Pancreas (tissue), 10 donors: ENCODE results near the gene APOBR. TPM values are rescaled to one million over a fixed set of nuclear protein-coding genes. Genes with fewer than 3 reads are reported as not detected.
A peak's percentile ranks its signal among the peaks of the same experiment; 100 is the strongest.
"Not testable (repeated sequence)": the region's sequence is repeated elsewhere in the genome, so short reads cannot be mapped to it uniquely, and the experiment has no call there.

Experiments used
- ATAC-seq, 4 donors: fragments of 200-7000 bp; cut with Tn5 transposase; one replicate each; pipeline versions ENCODE4 v1.8.0 to v1.9.1; 2020; ENCODE audit warnings: mild to moderate bottlenecking in 4 of 4, moderate library complexity in 4 of 4
- DNase-seq, 6 donors: peaks; one replicate each; pipeline ENCODE4 v3.0.0-alpha.2; 2020
- FAIRE-seq: peaks from 2 replicates; lab custom pipeline; 2012; peaks lifted over from hg19 to GRCh38; lab: Jason Lieb, UNC
- H3K27ac ChIP-seq, 4 donors: fragments of 200-600 bp; sonication (generic); 1 replicate in 3 of 4; 2 replicates in 1 of 4; pipeline versions ENCODE4 v1.5.0 to v1.8.0; 2020
- H3K27me3 ChIP-seq, 4 donors: fragments of 200-600 bp; one replicate each; pipeline ENCODE4 v1.8.0; 2021
- H3K36me3 ChIP-seq, 3 donors: fragments of 200-600 bp; sonication (generic) in 1 of 3; one replicate each; pipeline versions ENCODE4 v1.5.0 to v1.8.0; 2020 to 2021
- H3K4me1 ChIP-seq, 3 donors: fragments of 200-600 bp; one replicate each; pipeline ENCODE4 v1.8.0; 2021
- H3K4me3 ChIP-seq, 4 donors: fragments of 200-600 bp; sonication (generic) in 2 of 4; one replicate each; pipeline versions ENCODE4 v1.5.0 to v1.8.0; 2020 to 2021
- H3K9me3 ChIP-seq, 4 donors: fragments of 200-600 bp; one replicate each; pipeline ENCODE4 v1.8.0; 2021
- WGBS, 2 donors: extraction: QIAGEN DNeasy Blood & Tissue Kit; methylation state at CpG; one replicate each; pipeline ENCODE4 v1.1.7; 2013; 5-methylcytosine and 5-hydroxymethylcytosine counted together
- intact Hi-C, 3 donors: fragments of 100-400 bp; cut with DNase I; formaldehyde crosslinking; loops; one replicate each; pipeline versions ENCODE4 v1.11.1 to v1.14.2; 2022
- polyA plus RNA-seq, 2 donors: library from polyadenylated mRNA; stranded (reverse); fragments of 200-250 nt; gene quantifications; one replicate each; pipeline ENCODE4 v1.2.3, GENCODE V29; 2013
- total RNA-seq, 6 donors: library from RNA; stranded (reverse); fragmentation: NEBNext Ultra II Directional in 4 of 6; extraction: Animal tissue kit (Norgen Biotek cat#: 25700) in 4 of 6; gene quantifications; one replicate each; pipeline versions ENCODE4 v1.2.1 to v1.2.4, GENCODE V29; 2021 to 2023
- TF ChIP-seq, protein P1 (sequence below), 4 donors: fragments of 200-600 bp; sonication (generic) in 3 of 4; IDR thresholded peaks; one replicate each; pipeline versions ENCODE4 v1.5.0 to v1.8.0; 2021; ENCODE audit warnings: antibody characterized with exemption in 4 of 4
- donor health status: healthy with polysubstance abuse.
- donor health status: DM: no; HTN: no; CAD: no; lungs with moderate emphysema.
- donor health status: DM: no; HTN: no; CAD: no.
- donor health status: control.
- donor health status: control.
- donor health status: Bipolar disorder and iron deficiency.
- donor health status: DM: yes; HTN: yes; CAD: no.
- donor health status: DM: no; HTN: no; CAD: no.
- donor health status: DM: no; HTN: no; CAD: no.
- donor health status: DM: yes; HTN: yes; CAD: no.

APOBR gene
- total and polyA plus RNA-seq, 8 donors = 0.16 to 3.0 (median 0.64) TPM

DNA sequence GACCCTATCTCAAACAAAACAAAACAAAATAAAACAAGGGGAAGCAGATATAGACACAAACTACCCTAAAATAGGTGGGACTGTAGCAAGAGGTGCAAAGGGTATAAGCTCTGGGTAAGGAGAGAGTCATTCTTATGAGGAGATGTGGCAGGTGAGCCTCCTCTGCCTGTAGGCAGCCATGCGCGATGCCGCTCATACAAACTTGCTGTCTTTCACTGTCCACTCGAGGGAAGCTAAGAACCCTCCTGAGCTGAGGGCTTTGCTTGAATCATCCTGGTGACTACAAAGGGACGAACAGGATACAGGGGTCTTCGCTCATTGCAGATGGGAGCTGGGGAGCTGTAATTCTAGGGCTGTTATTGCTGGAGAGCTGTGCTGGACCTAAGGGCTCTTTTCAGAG, 27.0 kb downstream of the APOBR start:
- WGBS, 2 donors = 89 to 91% methylated on average over 6 of the region's 6 CpGs
- no peak overlapping the region for H3K27ac ChIP-seq
- TF ChIP-seq, protein P1, sequence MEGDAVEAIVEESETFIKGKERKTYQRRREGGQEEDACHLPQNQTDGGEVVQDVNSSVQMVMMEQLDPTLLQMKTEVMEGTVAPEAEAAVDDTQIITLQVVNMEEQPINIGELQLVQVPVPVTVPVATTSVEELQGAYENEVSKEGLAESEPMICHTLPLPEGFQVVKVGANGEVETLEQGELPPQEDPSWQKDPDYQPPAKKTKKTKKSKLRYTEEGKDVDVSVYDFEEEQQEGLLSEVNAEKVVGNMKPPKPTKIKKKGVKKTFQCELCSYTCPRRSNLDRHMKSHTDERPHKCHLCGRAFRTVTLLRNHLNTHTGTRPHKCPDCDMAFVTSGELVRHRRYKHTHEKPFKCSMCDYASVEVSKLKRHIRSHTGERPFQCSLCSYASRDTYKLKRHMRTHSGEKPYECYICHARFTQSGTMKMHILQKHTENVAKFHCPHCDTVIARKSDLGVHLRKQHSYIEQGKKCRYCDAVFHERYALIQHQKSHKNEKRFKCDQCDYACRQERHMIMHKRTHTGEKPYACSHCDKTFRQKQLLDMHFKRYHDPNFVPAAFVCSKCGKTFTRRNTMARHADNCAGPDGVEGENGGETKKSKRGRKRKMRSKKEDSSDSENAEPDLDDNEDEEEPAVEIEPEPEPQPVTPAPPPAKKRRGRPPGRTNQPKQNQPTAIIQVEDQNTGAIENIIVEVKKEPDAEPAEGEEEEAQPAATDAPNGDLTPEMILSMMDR (IDR thresholded peaks at IDR 0.05) = no peak
- no peak overlapping the region for H3K4me3 ChIP-seq
- no peak for ATAC-seq
- H3K27me3 ChIP-seq = no peaks in the 10 kb centered on the region
- intact Hi-C loops = no loop called here
- peaks cover 5 to 7% (median 7%) of the 10 kb centered on the region in 3 donors for H3K4me1 ChIP-seq
- no peaks in the 10 kb centered on the region for H3K36me3 ChIP-seq
- FAIRE-seq = no peak
- no peak for DNase-seq
- H3K9me3 ChIP-seq = no peaks in the 10 kb centered on the region

DNA sequence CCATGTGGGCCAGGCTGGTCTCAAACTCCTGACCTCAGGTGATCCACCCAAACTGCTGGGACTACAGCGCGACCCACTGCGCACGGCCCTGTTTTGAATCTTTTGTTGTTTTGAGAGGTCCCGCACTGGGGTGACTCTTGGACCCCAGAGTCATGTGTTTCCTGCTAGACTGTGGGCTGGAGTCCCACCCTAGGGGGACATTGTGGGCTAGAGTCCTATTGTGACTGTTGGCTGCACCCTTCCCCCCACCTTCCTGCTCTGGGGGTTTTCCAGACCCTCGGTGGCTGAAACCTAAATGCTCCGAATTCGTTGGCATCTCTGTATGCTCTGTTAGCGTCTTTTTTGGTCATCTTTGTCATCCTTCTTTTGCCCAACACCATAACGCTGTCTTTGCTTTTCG, 28.3 kb downstream of the APOBR start:
- ATAC-seq (no peak), FAIRE-seq (no peak), DNase-seq (no peak)
- H3K27me3 ChIP-seq = no peaks in the 10 kb centered on the region
- no peak overlapping the region for H3K27ac ChIP-seq
- 89 to 92% methylated on average over 11 of the region's 11 CpGs for WGBS, 2 donors
- H3K36me3 ChIP-seq = no peaks in the 10 kb centered on the region
- H3K4me1 ChIP-seq = peaks cover 16 to 17% (median 17%) of the 10 kb centered on the region in 3 donors
- intact Hi-C loops = no loop called here
- no peak overlapping the region for H3K4me3 ChIP-seq
- no peaks in the 10 kb centered on the region for H3K9me3 ChIP-seq
- TF ChIP-seq, protein P1 (IDR thresholded peaks at IDR 0.05) = no peak

DNA sequence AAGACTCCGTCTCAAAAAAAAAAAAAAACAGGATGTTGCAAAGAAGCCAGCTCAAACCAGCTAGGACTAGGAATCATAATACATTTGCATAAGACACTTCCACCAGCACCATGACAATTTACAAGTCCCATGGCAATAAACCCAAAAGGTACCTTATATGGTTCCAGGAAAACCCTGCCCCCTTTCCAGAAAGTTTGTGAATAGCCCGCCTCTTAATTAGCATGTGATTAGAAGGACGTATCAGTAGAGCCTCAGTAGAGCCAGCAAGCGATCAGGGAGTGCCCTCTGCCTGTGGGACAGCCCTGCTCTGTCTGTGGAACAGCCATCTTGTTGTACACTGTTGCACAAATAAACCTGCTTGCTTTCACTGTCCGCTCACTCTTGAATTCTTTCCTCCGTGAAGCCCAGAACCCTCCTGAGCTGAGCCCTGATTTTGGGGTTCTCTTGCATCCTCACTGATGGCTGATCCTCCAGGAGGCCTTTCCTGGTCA, 30.3 kb downstream of the APOBR start:
- TF ChIP-seq, protein P1 (IDR thresholded peaks at IDR 0.05) = no peak
- WGBS, 2 donors = 79 to 83% methylated on average over 6 of the region's 6 CpGs
- Histone ChIP-seq H3K9me3 (no peaks in the 10 kb centered on the region), H3K27me3 (no peaks in the 10 kb centered on the region), H3K36me3 (no peaks in the 10 kb centered on the region), H3K27ac (no peak overlapping the region), H3K4me1 (peaks cover 16 to 28% (median 27%) of the 10 kb centered on the region in 3 donors), H3K4me3 (no peak overlapping the region)
- intact Hi-C loops = no loop called here
- FAIRE-seq = no peak
- no peak for DNase-seq
- no peak for ATAC-seq

DNA sequence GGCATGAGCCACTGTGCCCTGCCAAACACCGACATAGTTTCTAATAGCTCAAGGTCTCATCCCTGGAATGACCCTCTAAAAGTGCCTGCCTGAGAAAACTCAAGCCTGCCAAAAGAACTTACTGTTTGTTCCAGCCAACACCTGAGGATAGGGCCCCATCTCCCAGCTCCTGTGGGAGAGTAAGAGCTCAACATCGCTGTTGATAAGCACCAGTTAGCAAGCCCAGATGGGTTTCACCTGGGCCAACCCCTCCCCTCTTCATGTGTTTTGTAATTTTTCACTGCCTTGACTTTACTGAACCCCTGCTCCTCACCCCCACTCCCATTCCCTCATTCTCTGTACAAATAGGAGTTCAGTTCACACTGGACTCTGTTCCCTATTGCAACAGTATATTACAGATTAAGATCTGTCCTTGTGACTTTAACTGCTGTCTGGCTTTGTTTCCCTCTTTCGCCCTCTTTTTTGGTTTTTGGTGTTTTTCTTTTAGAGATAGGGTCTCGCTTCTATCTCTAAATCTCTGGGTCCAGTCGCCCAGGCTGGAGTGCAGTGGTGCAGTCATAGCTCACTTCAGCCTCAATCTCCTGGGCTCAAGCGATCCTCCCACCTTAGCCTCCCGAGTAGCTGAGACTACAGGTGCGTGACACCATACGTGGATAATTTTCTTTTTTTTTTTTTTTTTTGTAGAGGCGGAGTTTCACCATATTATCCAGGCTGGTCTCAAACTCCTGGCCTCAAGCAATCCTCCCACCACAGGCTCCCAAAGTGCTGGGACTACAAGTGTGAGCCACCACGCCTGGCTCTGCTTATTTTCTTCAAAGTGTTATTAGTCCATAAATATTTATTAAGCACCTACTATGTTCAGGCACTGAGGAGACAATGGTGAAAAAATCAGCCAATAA, 32.0 kb downstream of the APOBR start:
- FAIRE-seq = no peak
- H3K4me3 ChIP-seq = no peak overlapping the region
- no peaks in the 10 kb centered on the region for H3K36me3 ChIP-seq
- H3K4me1 ChIP-seq = peaks cover 16 to 28% (median 27%) of the 10 kb centered on the region in 3 donors
- H3K9me3 ChIP-seq = no peaks in the 10 kb centered on the region
- peak in 4 of 6 donors; percentile 41 to 76 (median 63) for DNase-seq
- WGBS, 2 donors = 52 to 58% methylated on average over 11 of the region's 11 CpGs
- peak; percentile 39 to 75 (median 55) for ATAC-seq
- intact Hi-C loops = no loop called here
- TF ChIP-seq, protein P1 (IDR thresholded peaks at IDR 0.05) = no peak
- H3K27ac ChIP-seq = peak overlapping the region; percentile 11 to 80 (median 40)
- no peaks in the 10 kb centered on the region for H3K27me3 ChIP-seq

DNA sequence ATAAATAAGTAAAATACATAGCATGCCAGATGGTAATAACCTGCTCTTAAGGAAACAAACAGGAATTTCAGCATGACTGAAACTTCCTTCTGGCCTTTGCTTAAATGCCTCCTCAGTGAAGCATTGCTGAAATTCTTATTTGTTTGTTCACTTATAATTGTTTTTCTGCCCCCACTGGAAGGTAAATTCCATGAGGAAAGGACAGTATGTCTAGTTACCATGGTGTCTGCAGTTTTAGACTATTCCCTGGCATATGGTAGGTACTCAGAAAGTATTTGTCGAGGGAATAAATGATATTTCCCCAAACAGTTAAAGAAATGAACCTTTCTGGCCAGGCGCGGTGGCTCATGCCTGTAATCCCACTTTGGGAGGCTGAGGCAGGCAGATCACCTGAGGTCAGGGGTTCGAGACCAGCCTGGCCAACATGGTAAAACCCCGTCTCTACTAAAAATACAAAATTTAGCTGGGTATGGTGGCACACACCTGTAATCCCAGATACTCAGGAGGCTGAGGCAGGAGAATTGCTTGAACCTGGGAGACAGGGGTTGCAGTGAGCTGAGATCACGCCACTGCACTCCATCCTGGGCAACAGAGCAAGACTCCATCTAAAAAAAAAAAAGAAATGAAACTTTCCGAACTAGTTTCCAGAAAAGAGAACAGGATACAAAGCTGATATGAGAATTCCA, 32.8 kb downstream of the APOBR start:
- H3K36me3 ChIP-seq, FAIRE-seq, H3K9me3 ChIP-seq, H3K4me3 ChIP-seq, ATAC-seq, DNase-seq, intact Hi-C loops, H3K27me3 ChIP-seq: not testable (repeated sequence)
- Histone ChIP-seq H3K4me1 (peaks cover 22 to 34% (median 33%) of the 10 kb centered on the region in 3 donors), H3K27ac (peak overlapping the region in 3 of 4 donors; percentile 13 to 80 (median 66))
- WGBS, 2 donors = 82 to 84% methylated on average over 7 of the region's 7 CpGs
